ENCODE measurements around the gene EXOC6B. TPM values are rescaled to one million over a fixed set of nuclear protein-coding genes. Genes with fewer than 3 reads are reported as not detected.

EXOC6B gene
- total RNA-seq, 4 donors from 2014 or later = 15.7 to 58.4 (median 37.9) TPM

DNA sequence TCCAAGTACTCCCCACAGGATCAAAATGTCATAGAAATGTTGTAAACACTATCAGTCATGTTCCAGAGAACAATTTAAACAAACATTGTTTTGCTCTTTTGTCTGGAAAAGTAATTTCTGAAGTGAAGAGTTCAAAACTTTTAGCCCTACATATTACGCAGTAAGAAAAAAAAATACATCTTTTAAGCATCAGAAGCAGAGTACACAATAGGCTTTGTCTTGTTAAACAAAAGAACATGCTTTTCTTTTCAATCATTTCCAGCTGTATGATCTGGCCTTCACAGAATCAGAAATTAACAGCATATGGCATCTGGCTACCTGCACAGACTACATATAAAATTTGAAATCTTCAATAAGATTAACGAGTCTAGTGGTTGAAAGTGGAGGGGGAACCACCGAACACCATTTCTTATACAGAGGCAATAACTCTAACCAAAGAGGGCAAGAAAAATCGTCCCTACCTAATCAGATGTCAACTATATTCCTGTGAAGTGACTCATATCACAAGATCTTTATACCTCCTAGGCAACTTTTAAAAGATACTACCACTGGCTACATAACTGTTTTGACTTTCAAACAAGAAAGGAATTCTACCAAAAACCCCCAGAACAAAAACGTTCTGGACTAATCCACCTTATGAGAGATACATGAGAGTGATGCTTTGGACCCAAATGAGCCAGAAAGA lies 149.3 kb downstream of the EXOC6B start:
- 62 to 72% methylated on average over 5 of the region's 5 CpGs for WGBS, 2 donors (ENCODE audit: low coverage in 1 of 2)

GRCh38 chr2:72674982-72675915 lies 150.6 kb downstream of the EXOC6B start:
- intact Hi-C loops (cut with DNase I; ENCODE audit: low total_unique reads) = no loop called here
- DNase-seq = no peak
- H3K36me3 ChIP-seq = no peaks in the 10 kb centered on the region
- no peaks in the 10 kb centered on the region for H3K27me3 ChIP-seq
- no peak overlapping the region for H3K4me3 ChIP-seq
- TF ChIP-seq CTCF (IDR thresholded peaks at IDR 0.05) (no peak), POLR2A (IDR thresholded peaks at IDR 0.05) (no peak), POLR2AphosphoS5 (IDR thresholded peaks at IDR 0.05) (no peak), EP300 (IDR thresholded peaks at IDR 0.05; ENCODE audit: low read depth) (no peak)
- 56 to 72% methylated on average over 5 to 8 of the region's 8 CpGs for WGBS, 2 donors (ENCODE audit: low coverage in 1 of 2)
- H3K27ac ChIP-seq = no peak overlapping the region
- in situ Hi-C loops (cut with MboI; ENCODE audit: low pct_ligation_motif_present in 1 of 4, low pct_unique_long_range_greater_than_20kb in 1 of 4, low sequenced_read_pairs in 3 of 4) = no loop called here
- H3K4me1 ChIP-seq = peaks cover 0 to 19% (median 7%) of the 10 kb centered on the region in 4 donors
- no peaks in the 10 kb centered on the region for H3K9me3 ChIP-seq

More for the DNA sequence above, 149.3 kb downstream of the EXOC6B start:
- no peaks in the 10 kb centered on the region for H3K36me3 ChIP-seq
- peaks cover 0 to 19% (median 7%) of the 10 kb centered on the region in 4 donors for H3K4me1 ChIP-seq
- TF ChIP-seq POLR2A (IDR thresholded peaks at IDR 0.05) (no peak), POLR2AphosphoS5 (IDR thresholded peaks at IDR 0.05) (no peak), EP300 (IDR thresholded peaks at IDR 0.05; ENCODE audit: low read depth) (no peak), CTCF (IDR thresholded peaks at IDR 0.05) (no peak)
- H3K27me3 ChIP-seq = no peaks in the 10 kb centered on the region
- intact Hi-C loops (cut with DNase I; ENCODE audit: low total_unique reads) (no loop called here), in situ Hi-C loops (cut with MboI; ENCODE audit: low pct_ligation_motif_present in 1 of 4, low pct_unique_long_range_greater_than_20kb in 1 of 4, low sequenced_read_pairs in 3 of 4) (no loop called here)
- H3K27ac ChIP-seq = no peak overlapping the region
- H3K4me3 ChIP-seq = no peak overlapping the region
- DNase-seq = no peak
- no peaks in the 10 kb centered on the region for H3K9me3 ChIP-seq

DNA sequence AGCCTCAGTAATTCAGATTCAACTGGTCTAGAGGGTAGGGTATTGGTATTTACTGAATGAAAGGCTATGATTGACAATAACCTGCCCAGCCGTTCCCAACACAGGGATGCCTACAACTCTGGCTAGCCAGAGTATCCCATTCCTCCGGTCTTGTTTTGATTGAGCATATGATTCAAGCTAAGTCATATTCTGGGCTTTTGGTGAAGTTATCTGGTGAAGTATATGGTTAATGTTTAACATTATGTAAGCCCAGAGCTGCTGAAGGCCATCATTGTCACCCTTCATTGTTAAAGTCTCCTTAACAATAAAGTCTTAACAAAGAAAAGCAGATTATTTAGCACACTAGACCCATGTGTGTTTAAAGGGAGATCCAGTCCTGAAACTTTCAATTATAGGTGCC lies 152.6 kb downstream of the EXOC6B start:
- in situ Hi-C loops (cut with MboI; ENCODE audit: low pct_ligation_motif_present in 1 of 4, low pct_unique_long_range_greater_than_20kb in 1 of 4, low sequenced_read_pairs in 3 of 4) (no loop called here), intact Hi-C loops (cut with DNase I; ENCODE audit: low total_unique reads) (no loop called here)
- no peaks in the 10 kb centered on the region for H3K9me3 ChIP-seq
- no peak overlapping the region for H3K27ac ChIP-seq
- 65% methylated on average over 2 of the region's 2 CpGs; no CpG with 5 or more reads in 1 of the 2 donors for WGBS, 2 donors (ENCODE audit: low coverage in 1 of 2)
- TF ChIP-seq POLR2AphosphoS5 (IDR thresholded peaks at IDR 0.05) (no peak), EP300 (IDR thresholded peaks at IDR 0.05; ENCODE audit: low read depth) (no peak), POLR2A (IDR thresholded peaks at IDR 0.05) (no peak), CTCF (IDR thresholded peaks at IDR 0.05) (no peak)
- no peak overlapping the region for H3K4me3 ChIP-seq
- peaks cover 0 to 19% (median 7%) of the 10 kb centered on the region in 4 donors for H3K4me1 ChIP-seq
- H3K27me3 ChIP-seq = no peaks in the 10 kb centered on the region
- H3K36me3 ChIP-seq = no peaks in the 10 kb centered on the region
- DNase-seq = no peak

DNA sequence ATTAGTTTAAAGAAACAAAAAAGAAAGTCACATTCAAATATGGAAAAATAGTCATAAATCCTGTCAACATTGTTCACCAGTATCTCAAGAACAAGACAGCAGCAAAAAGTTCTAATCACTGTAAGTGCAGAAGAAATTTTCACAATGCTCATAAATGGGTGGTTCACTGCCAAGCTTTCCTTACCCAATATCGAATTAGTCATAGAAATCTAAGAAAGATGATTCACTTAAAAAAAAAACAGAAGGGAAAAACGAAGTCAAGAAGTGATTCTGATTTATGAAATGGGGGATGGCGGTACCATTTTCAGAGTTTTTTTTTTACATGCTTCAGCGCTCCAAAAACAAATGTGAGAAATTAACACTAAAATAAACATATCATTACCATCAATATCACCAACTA lies 156.7 kb downstream of the EXOC6B start:
- DNase-seq = no peak
- Histone ChIP-seq H3K4me1 (peaks cover 0 to 10% (median under 1%) of the 10 kb centered on the region in 4 donors), H3K36me3 (no peaks in the 10 kb centered on the region), H3K4me3 (no peak overlapping the region), H3K27ac (no peak overlapping the region), H3K27me3 (no peaks in the 10 kb centered on the region), H3K9me3 (peaks cover 0 to 9% of the 10 kb centered on the region in 2 donors)
- intact Hi-C loops (cut with DNase I; ENCODE audit: low total_unique reads) = no loop called here
- TF ChIP-seq CTCF (IDR thresholded peaks at IDR 0.05) (no peak), POLR2A (IDR thresholded peaks at IDR 0.05) (no peak), EP300 (IDR thresholded peaks at IDR 0.05; ENCODE audit: low read depth) (no peak), POLR2AphosphoS5 (IDR thresholded peaks at IDR 0.05) (no peak)
- in situ Hi-C loops (cut with MboI; ENCODE audit: low pct_ligation_motif_present in 1 of 4, low pct_unique_long_range_greater_than_20kb in 1 of 4, low sequenced_read_pairs in 3 of 4) = no loop called here
- WGBS, 2 donors (ENCODE audit: low coverage in 1 of 2) = 77 to 83% methylated on average over 4 of the region's 4 CpGs
